Measurements from ENCODE around the gene DGKQ. TPM values are rescaled to one million over a fixed set of nuclear protein-coding genes. Genes with fewer than 3 reads are reported as not detected.
"Not testable (repeated sequence)": the region's sequence is repeated elsewhere in the genome, so short reads cannot be mapped to it uniquely, and the experiment has no call there.

DGKQ gene
- total RNA-seq, 2 experiments from 2014 or later: 10.8 to 11.1 TPM

GRCh38 chr4:919004-919680 lies 54.2 kb downstream of the DGKQ start:
- H3K4me3 Mint-ChIP-seq; DNase-seq; H3K27ac Mint-ChIP-seq; CTCF ChIA-PET; H3K27me3 Mint-ChIP-seq (ENCODE audit: low read depth); intact Hi-C loops (cut with micrococcal nuclease): not testable (repeated sequence)
- H3K36me3 Mint-ChIP-seq (ENCODE audit: low read depth): peaks cover 17% of the 10 kb centered on the region
- peaks cover 11% of the 10 kb centered on the region for H3K9me3 Mint-ChIP-seq
- H3K4me1 Mint-ChIP-seq (ENCODE audit: low read depth): peaks cover 67% of the 10 kb centered on the region

- peaks cover 65% of the 10 kb centered on the region for H3K4me1 Mint-ChIP-seq (ENCODE audit: low read depth)
- H3K4me3 Mint-ChIP-seq; intact Hi-C loops (cut with micrococcal nuclease); DNase-seq; H3K27me3 Mint-ChIP-seq (ENCODE audit: low read depth); CTCF ChIA-PET; H3K27ac Mint-ChIP-seq: not testable (repeated sequence)
- peaks cover 11% of the 10 kb centered on the region for H3K9me3 Mint-ChIP-seq
- H3K36me3 Mint-ChIP-seq (ENCODE audit: low read depth): peaks cover 17% of the 10 kb centered on the region
These were observed 54.8 kb downstream of the DGKQ start for GRCh38 chr4:918591-918990.

- Mint-ChIP-seq H3K4me3 (no peak overlapping the region), H3K27ac (no peak overlapping the region), H3K36me3 (ENCODE audit: low read depth) (peaks cover 17% of the 10 kb centered on the region), H3K4me1 (ENCODE audit: low read depth) (peaks cover 60% of the 10 kb centered on the region), H3K27me3 (ENCODE audit: low read depth) (no peaks in the 10 kb centered on the region), H3K9me3 (peaks cover 11% of the 10 kb centered on the region)
- CTCF ChIA-PET: no interaction called here
- DNase-seq: no peak
- intact Hi-C loops (cut with micrococcal nuclease): no loop called here
These were observed 55.4 kb downstream of the DGKQ start for GRCh38 chr4:917992-918391.

- Mint-ChIP-seq H3K36me3 (ENCODE audit: low read depth) (peaks cover 14% of the 10 kb centered on the region), H3K9me3 (peaks cover 11% of the 10 kb centered on the region), H3K4me1 (ENCODE audit: low read depth) (peaks cover 55% of the 10 kb centered on the region), H3K27ac (no peak overlapping the region), H3K27me3 (ENCODE audit: low read depth) (no peaks in the 10 kb centered on the region), H3K4me3 (no peak overlapping the region)
- intact Hi-C loops (cut with micrococcal nuclease): no loop called here
- DNase-seq: no peak
- CTCF ChIA-PET: no interaction called here
These were observed 55.9 kb downstream of the DGKQ start for GRCh38 chr4:917466-917865.

- H3K27ac Mint-ChIP-seq: peak overlapping the region; percentile 7
- H3K4me3 Mint-ChIP-seq: peak overlapping the region; percentile 49
- CTCF ChIA-PET: interaction anchor here (0.7 kb wide), 1 partner anchor 1554 kb away, joined by 3 read pairs; no protein-coding TSS in a partner anchor
- intact Hi-C loops (cut with micrococcal nuclease): no loop called here
- peaks cover 38% of the 10 kb centered on the region for H3K4me1 Mint-ChIP-seq (ENCODE audit: low read depth)
- DNase-seq: peak; percentile 40
- H3K27me3 Mint-ChIP-seq (ENCODE audit: low read depth): no peaks in the 10 kb centered on the region
- H3K36me3 Mint-ChIP-seq (ENCODE audit: low read depth): peaks cover 18% of the 10 kb centered on the region
- H3K9me3 Mint-ChIP-seq: peaks cover 11% of the 10 kb centered on the region
These were observed 57.8 kb downstream of the DGKQ start for GRCh38 chr4:915595-915994.

- peaks cover 36% of the 10 kb centered on the region for H3K4me1 Mint-ChIP-seq (ENCODE audit: low read depth)
- H3K4me3 Mint-ChIP-seq: peak overlapping the region; percentile 49
- CTCF ChIA-PET: no interaction called here
- intact Hi-C loops (cut with micrococcal nuclease): no loop called here
- peaks cover 11% of the 10 kb centered on the region for H3K9me3 Mint-ChIP-seq
- no peaks in the 10 kb centered on the region for H3K27me3 Mint-ChIP-seq (ENCODE audit: low read depth)
- no peak for DNase-seq
- peak overlapping the region; percentile 7 for H3K27ac Mint-ChIP-seq
- H3K36me3 Mint-ChIP-seq (ENCODE audit: low read depth): peaks cover 16% of the 10 kb centered on the region
These were observed 58.3 kb downstream of the DGKQ start for GRCh38 chr4:915041-915474.

GRCh38 chr4:914531-914930 lies 58.8 kb downstream of the DGKQ start:
- Mint-ChIP-seq H3K36me3 (ENCODE audit: low read depth) (peaks cover 13% of the 10 kb centered on the region), H3K4me1 (ENCODE audit: low read depth) (peaks cover 32% of the 10 kb centered on the region), H3K27ac (no peak overlapping the region), H3K4me3 (no peak overlapping the region), H3K9me3 (peaks cover 10% of the 10 kb centered on the region), H3K27me3 (ENCODE audit: low read depth) (no peaks in the 10 kb centered on the region)
- intact Hi-C loops (cut with micrococcal nuclease): no loop called here
- no peak for DNase-seq
- CTCF ChIA-PET: no interaction called here

- CTCF ChIA-PET: interaction anchor here (0.6 kb wide), 1 partner anchor 8 kb away, joined by 3 read pairs; no protein-coding TSS in a partner anchor
- Mint-ChIP-seq H3K27ac (no peak overlapping the region), H3K36me3 (ENCODE audit: low read depth) (peaks cover 10% of the 10 kb centered on the region), H3K9me3 (peaks cover 7% of the 10 kb centered on the region), H3K4me1 (ENCODE audit: low read depth) (peaks cover 31% of the 10 kb centered on the region), H3K27me3 (ENCODE audit: low read depth) (no peaks in the 10 kb centered on the region), H3K4me3 (no peak overlapping the region)
- DNase-seq: no peak
- intact Hi-C loops (cut with micrococcal nuclease): no loop called here
These were observed 60.1 kb downstream of the DGKQ start for GRCh38 chr4:913280-913618.

- peaks cover 3% of the 10 kb centered on the region for H3K9me3 Mint-ChIP-seq
- DNase-seq: no peak
- no peaks in the 10 kb centered on the region for H3K27me3 Mint-ChIP-seq (ENCODE audit: low read depth)
- peaks cover 6% of the 10 kb centered on the region for H3K36me3 Mint-ChIP-seq (ENCODE audit: low read depth)
- intact Hi-C loops (cut with micrococcal nuclease): no loop called here
- H3K27ac Mint-ChIP-seq: no peak overlapping the region
- H3K4me1 Mint-ChIP-seq (ENCODE audit: low read depth): peaks cover 29% of the 10 kb centered on the region
- CTCF ChIA-PET: interaction anchor here (0.6 kb wide), 1 partner anchor 9 kb away, joined by 3 read pairs; no protein-coding TSS in a partner anchor
- H3K4me3 Mint-ChIP-seq: no peak overlapping the region
These were observed 60.7 kb downstream of the DGKQ start for GRCh38 chr4:912548-913279.

GRCh38 chr4:911871-912490 lies 61.4 kb downstream of the DGKQ start:
- DNase-seq: no peak
- Mint-ChIP-seq H3K36me3 (ENCODE audit: low read depth) (peaks cover 4% of the 10 kb centered on the region), H3K4me1 (ENCODE audit: low read depth) (peaks cover 24% of the 10 kb centered on the region), H3K27me3 (ENCODE audit: low read depth) (no peaks in the 10 kb centered on the region), H3K27ac (no peak overlapping the region), H3K9me3 (no peaks in the 10 kb centered on the region), H3K4me3 (no peak overlapping the region)
- intact Hi-C loops (cut with micrococcal nuclease): no loop called here
- CTCF ChIA-PET: no interaction called here

GRCh38 chr4:911221-911751 lies 62.1 kb downstream of the DGKQ start:
- no peak for DNase-seq
- Mint-ChIP-seq H3K9me3 (no peaks in the 10 kb centered on the region), H3K4me3 (no peak overlapping the region), H3K36me3 (ENCODE audit: low read depth) (peaks cover 7% of the 10 kb centered on the region), H3K27me3 (ENCODE audit: low read depth) (no peaks in the 10 kb centered on the region), H3K27ac (no peak overlapping the region), H3K4me1 (ENCODE audit: low read depth) (peaks cover 17% of the 10 kb centered on the region)
- intact Hi-C loops (cut with micrococcal nuclease): no loop called here
- CTCF ChIA-PET: no interaction called here

- H3K27me3 Mint-ChIP-seq (ENCODE audit: low read depth): no peaks in the 10 kb centered on the region
- intact Hi-C loops (cut with micrococcal nuclease): no loop called here
- CTCF ChIA-PET: no interaction called here
- H3K27ac Mint-ChIP-seq: no peak overlapping the region
- no peak for DNase-seq
- H3K36me3 Mint-ChIP-seq (ENCODE audit: low read depth): peaks cover 10% of the 10 kb centered on the region
- peaks cover 4% of the 10 kb centered on the region for H3K9me3 Mint-ChIP-seq
- H3K4me3 Mint-ChIP-seq: no peak overlapping the region
- peaks cover 9% of the 10 kb centered on the region for H3K4me1 Mint-ChIP-seq (ENCODE audit: low read depth)
These were observed 62.8 kb downstream of the DGKQ start for GRCh38 chr4:910366-911091.
